H1 (cell line): ENCODE data around the gene NBEA. TPM values are rescaled to one million over a fixed set of nuclear protein-coding genes. Genes with fewer than 3 reads are reported as not detected.

Experiments used
- RAD21 ChIP-seq, 2 experiments: IDR thresholded peaks in 1 of 2; conservative IDR thresholded peaks in 1 of 2; 2 replicates each; pipeline ENCODE4 v1.6.1; 2011; ENCODE audit warnings: low read depth in 2 of 2, low read length in 2 of 2, improper control_type of control experiment in 1 of 2, inconsistent platforms in 1 of 2, mild to moderate bottlenecking in 1 of 2, moderate library complexity in 1 of 2
- SIX5 ChIP-seq: IDR thresholded peaks from 2 replicates; pipeline ENCODE4 v1.6.1; 2011; ENCODE audit warnings: mild to moderate bottlenecking, low read depth, low read length
- polyA plus RNA-seq, 7 experiments: library from polyadenylated mRNA; depleted of rRNA in 3 of 7; stranded (reverse) in 5 of 7; unstranded in 2 of 7; fragments of >200 nt in 5 of 7; fragments of 200-250 nt in 2 of 7; gene quantifications; 1 replicate in 5 of 7; 2 replicates in 1 of 7; 4 replicates in 1 of 7; pipeline versions ENCODE4 v1.2.1 to v1.2.3, GENCODE V29; 2011 to 2013; ENCODE audit warnings: missing spikeins in 2 of 7, mixed read lengths in 2 of 7
- total RNA-seq: library from RNA; stranded (reverse); fragmentation: NEBNext Ultra II Directional; extraction: Animal tissue kit (Norgen Biotek cat#: 25700); gene quantifications from 2 replicates; pipeline ENCODE4 v1.2.1, GENCODE V29; 2021
- TF ChIP-seq, protein P1 (sequence below), 3 experiments: IDR thresholded peaks; 1 replicate in 2 of 3; 2 replicates in 1 of 3; pipeline versions ENCODE4 v1.5.1 to v1.6.1; 2011; ENCODE audit warnings: low read length in 3 of 3, mild to moderate bottlenecking in 3 of 3, inconsistent platforms in 2 of 3, low read depth in 1 of 3, moderate library complexity in 1 of 3; ENCODE audit not compliant: insufficient read depth in 1 of 3; ENCODE audit errors: control extremely low read depth in 1 of 3

Gene NBEA
- total and polyA plus RNA-seq, 2 of the 8 experiments (the other 6 are each of a cell fraction or from before 2014, with no cell fraction given): 14.2 to 21.5 TPM

DNA sequence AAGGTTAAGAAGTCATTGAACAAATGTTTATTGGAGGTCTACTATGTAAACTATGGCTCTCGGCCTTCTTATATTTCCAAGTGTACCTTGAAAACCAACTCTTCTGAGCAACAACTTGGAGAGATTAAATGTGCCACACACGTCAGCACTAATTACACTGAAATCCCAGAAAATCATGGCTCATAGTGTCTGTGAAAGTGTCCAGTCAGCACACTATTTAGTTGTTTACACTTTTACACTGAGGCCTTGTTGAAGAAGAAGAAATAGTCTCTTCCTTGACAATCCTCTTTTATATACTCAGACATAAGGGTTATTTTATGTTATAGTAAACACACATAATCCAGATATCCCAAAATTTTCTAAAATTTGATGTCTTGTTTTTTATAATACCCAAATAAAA lies 30.9 kb upstream of the NBEA start (continued):
- TF ChIP-seq, protein P1, sequence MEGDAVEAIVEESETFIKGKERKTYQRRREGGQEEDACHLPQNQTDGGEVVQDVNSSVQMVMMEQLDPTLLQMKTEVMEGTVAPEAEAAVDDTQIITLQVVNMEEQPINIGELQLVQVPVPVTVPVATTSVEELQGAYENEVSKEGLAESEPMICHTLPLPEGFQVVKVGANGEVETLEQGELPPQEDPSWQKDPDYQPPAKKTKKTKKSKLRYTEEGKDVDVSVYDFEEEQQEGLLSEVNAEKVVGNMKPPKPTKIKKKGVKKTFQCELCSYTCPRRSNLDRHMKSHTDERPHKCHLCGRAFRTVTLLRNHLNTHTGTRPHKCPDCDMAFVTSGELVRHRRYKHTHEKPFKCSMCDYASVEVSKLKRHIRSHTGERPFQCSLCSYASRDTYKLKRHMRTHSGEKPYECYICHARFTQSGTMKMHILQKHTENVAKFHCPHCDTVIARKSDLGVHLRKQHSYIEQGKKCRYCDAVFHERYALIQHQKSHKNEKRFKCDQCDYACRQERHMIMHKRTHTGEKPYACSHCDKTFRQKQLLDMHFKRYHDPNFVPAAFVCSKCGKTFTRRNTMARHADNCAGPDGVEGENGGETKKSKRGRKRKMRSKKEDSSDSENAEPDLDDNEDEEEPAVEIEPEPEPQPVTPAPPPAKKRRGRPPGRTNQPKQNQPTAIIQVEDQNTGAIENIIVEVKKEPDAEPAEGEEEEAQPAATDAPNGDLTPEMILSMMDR (IDR thresholded peaks at IDR 0.05; ENCODE audit: control extremely low read depth in 1 of 3, insufficient read depth in 1 of 3, low read depth in 1 of 3, low read length in 3 of 3): no peak
- TF ChIP-seq SIX5: no peak
- no peak for TF ChIP-seq RAD21 (IDR thresholded peaks at IDR 0.05 in 1 of 2, conservative IDR thresholded peaks at IDR 0.05 in 1 of 2; ENCODE audit: low read depth in 2 of 2, low read length in 2 of 2)
